ENCODE measurements around the gene SNX8. TPM values are rescaled to one million over a fixed set of nuclear protein-coding genes. Genes with fewer than 3 reads are reported as not detected.

SNX8 gene
- polyA plus RNA-seq, 2 of the 4 experiments (the other 2 are of a cell fraction) = 21.2 to 36.3 TPM

GRCh38 chr7:2205036-2205780 lies 109.0 kb downstream of the SNX8 start:
- TF ChIP-seq HMGXB4 (CRISPR knock-in tag; IDR thresholded peaks at IDR 0.05; ENCODE audit: borderline replicate concordance) = no peak
- TF ChIP-seq KDM1A (IDR thresholded peaks at IDR 0.05; ENCODE audit: low read depth) = no peak
- TF ChIP-seq NFE2L2 (conservative IDR thresholded peaks at IDR 0.05; ENCODE audit: low read length) = no peak
- TF ChIP-seq NR3C1 (IDR thresholded peaks at IDR 0.05) = no peak
- TF ChIP-seq EP300 (IDR thresholded peaks at IDR 0.05) = no peak
- TF ChIP-seq MYC (IDR thresholded peaks at IDR 0.05; ENCODE audit: borderline replicate concordance, low read length) = no peak
- TF ChIP-seq HOXA7 (CRISPR knock-in tag; IDR thresholded peaks at IDR 0.05) = no peak
- TF ChIP-seq HEYL (CRISPR knock-in tag; IDR thresholded peaks at IDR 0.05) = no peak
- Histone ChIP-seq H3K4me2 (no peak overlapping the region), H3K27ac (no peak overlapping the region), H3K4me1 (no peaks in the 10 kb centered on the region), H3K9me3 (no peaks in the 10 kb centered on the region), H3K4me3 (no peak overlapping the region)
- POLR2A ChIA-PET = interaction anchor here (0.7 kb wide), 1 partner anchor 37 kb away, joined by 3 read pairs; the partner anchor contains the start of genes MRM2 and NUDT1
- ATAC-seq (no peak), FAIRE-seq (no peak), DNase-seq (ENCODE audit: low read depth in 1 of 2, low spot score in 1 of 2) (no peak)
- WGBS (ENCODE audit: missing lambda C conversion rate) = 94% methylated on average over 16 of the region's 16 CpGs
- CTCF ChIA-PET = interaction anchor here (0.6 to 1.3 kb wide), 3 partner anchors 10 to 32 kb away, joined by 3 to 6 read pairs (median 3); no protein-coding TSS in a partner anchor

DNA sequence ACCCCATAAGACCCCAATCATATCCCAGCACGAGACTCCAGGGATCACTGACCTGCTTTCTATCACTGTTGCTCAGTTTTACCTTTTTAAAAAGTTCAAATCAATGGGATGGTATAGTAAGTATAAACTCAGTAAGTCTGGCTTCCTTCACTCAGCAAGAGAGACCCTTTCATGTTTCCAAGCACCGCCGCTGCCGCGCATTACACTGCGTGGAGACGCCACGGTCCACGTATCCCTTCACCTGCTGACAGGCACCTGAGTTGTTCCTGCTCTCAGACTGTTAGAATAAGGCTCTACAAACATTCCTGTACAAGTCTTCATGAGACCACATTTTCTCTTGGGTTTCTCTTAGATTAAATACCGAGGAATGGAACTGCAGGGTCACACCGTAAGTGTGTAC lies 109.8 kb downstream of the SNX8 start:
- CTCF ChIA-PET = interaction anchor here (1.3 kb wide), 1 partner anchor 9 kb away, joined by 6 read pairs; no protein-coding TSS in a partner anchor
- H3K4me3 ChIP-seq = no peak overlapping the region
- no peak for TF ChIP-seq ZC3H11A (IDR thresholded peaks at IDR 0.05)
- TF ChIP-seq TFCP2L1 (CRISPR knock-in tag; IDR thresholded peaks at IDR 0.05) = no peak
- TF ChIP-seq, protein P1, sequence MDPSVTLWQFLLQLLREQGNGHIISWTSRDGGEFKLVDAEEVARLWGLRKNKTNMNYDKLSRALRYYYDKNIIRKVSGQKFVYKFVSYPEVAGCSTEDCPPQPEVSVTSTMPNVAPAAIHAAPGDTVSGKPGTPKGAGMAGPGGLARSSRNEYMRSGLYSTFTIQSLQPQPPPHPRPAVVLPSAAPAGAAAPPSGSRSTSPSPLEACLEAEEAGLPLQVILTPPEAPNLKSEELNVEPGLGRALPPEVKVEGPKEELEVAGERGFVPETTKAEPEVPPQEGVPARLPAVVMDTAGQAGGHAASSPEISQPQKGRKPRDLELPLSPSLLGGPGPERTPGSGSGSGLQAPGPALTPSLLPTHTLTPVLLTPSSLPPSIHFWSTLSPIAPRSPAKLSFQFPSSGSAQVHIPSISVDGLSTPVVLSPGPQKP (IDR thresholded peaks at IDR 0.05; ENCODE audit: low read depth, low read length) = no peak
- no peak for TF ChIP-seq FOSB (CRISPR knock-in tag; IDR thresholded peaks at IDR 0.05)
- TF ChIP-seq REST (IDR thresholded peaks at IDR 0.05) = no peak
- no peak for TF ChIP-seq ZSCAN20 (CRISPR knock-in tag; IDR thresholded peaks at IDR 0.05)
- TF ChIP-seq HES2 (IDR thresholded peaks at IDR 0.05) = no peak
- TF ChIP-seq, protein P2, sequence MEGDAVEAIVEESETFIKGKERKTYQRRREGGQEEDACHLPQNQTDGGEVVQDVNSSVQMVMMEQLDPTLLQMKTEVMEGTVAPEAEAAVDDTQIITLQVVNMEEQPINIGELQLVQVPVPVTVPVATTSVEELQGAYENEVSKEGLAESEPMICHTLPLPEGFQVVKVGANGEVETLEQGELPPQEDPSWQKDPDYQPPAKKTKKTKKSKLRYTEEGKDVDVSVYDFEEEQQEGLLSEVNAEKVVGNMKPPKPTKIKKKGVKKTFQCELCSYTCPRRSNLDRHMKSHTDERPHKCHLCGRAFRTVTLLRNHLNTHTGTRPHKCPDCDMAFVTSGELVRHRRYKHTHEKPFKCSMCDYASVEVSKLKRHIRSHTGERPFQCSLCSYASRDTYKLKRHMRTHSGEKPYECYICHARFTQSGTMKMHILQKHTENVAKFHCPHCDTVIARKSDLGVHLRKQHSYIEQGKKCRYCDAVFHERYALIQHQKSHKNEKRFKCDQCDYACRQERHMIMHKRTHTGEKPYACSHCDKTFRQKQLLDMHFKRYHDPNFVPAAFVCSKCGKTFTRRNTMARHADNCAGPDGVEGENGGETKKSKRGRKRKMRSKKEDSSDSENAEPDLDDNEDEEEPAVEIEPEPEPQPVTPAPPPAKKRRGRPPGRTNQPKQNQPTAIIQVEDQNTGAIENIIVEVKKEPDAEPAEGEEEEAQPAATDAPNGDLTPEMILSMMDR (IDR thresholded peaks at IDR 0.05) = no peak
- TF ChIP-seq CBX8 (IDR thresholded peaks at IDR 0.05) = no peak
- TF ChIP-seq RNF2 (IDR thresholded peaks at IDR 0.05; ENCODE audit: borderline replicate concordance, low read depth) = no peak
- TF ChIP-seq EP300 (IDR thresholded peaks at IDR 0.05) = no peak
- TF ChIP-seq, protein P3, sequence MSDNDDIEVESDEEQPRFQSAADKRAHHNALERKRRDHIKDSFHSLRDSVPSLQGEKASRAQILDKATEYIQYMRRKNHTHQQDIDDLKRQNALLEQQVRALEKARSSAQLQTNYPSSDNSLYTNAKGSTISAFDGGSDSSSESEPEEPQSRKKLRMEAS (IDR thresholded peaks at IDR 0.05) = no peak
- TF ChIP-seq JUNB (IDR thresholded peaks at IDR 0.05) = no peak
- no peak for TF ChIP-seq CHD4 (IDR thresholded peaks at IDR 0.05; ENCODE audit: borderline replicate concordance)
- no peak for TF ChIP-seq BHLHE40 (IDR thresholded peaks at IDR 0.05; ENCODE audit: low read depth, low read length)
- TF ChIP-seq KDM1A (IDR thresholded peaks at IDR 0.05; ENCODE audit: low read depth) = no peak
- TF ChIP-seq FOXS1 (CRISPR knock-in tag; IDR thresholded peaks at IDR 0.05) = no peak
- no peak for TF ChIP-seq USF2 (IDR thresholded peaks at IDR 0.05)
- TF ChIP-seq EHF (CRISPR knock-in tag; IDR thresholded peaks at IDR 0.05) = no peak
- no peak overlapping the region for H3K27ac ChIP-seq
- H3K4me2 ChIP-seq = no peak overlapping the region
- no peaks in the 10 kb centered on the region for H3K4me1 ChIP-seq
- POLR2A ChIA-PET = interaction anchor here (0.7 kb wide), 1 partner anchor 38 kb away, joined by 3 read pairs; the partner anchor contains the start of genes MRM2 and NUDT1
- ATAC-seq (no peak), DNase-seq (ENCODE audit: low read depth in 1 of 2, low spot score in 1 of 2) (no peak), FAIRE-seq (no peak)
- 95% methylated on average over 11 of the region's 11 CpGs for WGBS (ENCODE audit: missing lambda C conversion rate)
- H3K9me3 ChIP-seq = no peaks in the 10 kb centered on the region

Data from A549 (cell line).